Stimulated activated CD8-positive, alpha-beta memory T cell treated with anti-CD3 and anti-CD28 coated beads, Interleukin-4, amount 100 ng/mL, for 48 hours (primary cell): ENCODE measurements around the gene LRRC36.
A peak's percentile ranks its signal among the peaks of the same experiment; 100 is the strongest.

ENCODE experiments used
- DNase-seq: peaks from one replicate; pipeline ENCODE4 v3.0.0-alpha.2; 2020

Gene LRRC36

DNA sequence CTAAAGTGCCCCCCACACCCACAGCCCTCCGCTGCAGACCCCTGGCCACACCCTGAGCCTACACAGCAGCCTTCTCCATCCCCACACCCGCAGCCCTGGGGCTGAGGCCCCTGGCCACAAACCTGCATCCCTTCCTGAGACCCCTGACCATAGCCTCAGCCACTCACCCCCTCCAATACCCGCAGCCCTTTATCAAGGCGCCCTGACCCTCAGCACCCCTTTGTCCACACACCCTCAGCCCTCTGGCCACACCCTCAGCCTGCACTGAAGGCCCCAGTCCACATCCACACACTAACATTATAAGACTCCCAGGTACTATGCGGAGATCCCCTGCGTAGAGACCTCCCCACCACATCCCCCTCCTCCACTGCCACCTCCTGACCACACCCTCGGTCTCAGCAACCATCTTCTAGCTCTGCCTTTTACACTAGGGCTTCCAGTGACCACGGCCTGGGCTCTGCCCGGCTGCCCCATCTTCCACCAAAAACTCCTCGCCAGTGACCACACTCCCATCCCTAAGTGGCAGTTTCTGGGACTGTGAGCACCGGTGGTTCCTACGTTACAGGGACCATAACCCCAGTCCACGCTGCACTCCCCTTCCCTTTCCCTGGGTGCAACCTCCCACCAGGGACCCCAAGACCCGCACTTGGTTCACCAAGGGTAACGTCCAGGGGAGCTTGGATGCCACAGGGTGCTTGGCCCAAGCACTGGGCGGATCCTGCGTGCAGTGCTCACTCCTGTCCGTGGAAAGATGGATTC, 65.9 kb downstream of the LRRC36 start:
- DNase-seq: no peak

DNA sequence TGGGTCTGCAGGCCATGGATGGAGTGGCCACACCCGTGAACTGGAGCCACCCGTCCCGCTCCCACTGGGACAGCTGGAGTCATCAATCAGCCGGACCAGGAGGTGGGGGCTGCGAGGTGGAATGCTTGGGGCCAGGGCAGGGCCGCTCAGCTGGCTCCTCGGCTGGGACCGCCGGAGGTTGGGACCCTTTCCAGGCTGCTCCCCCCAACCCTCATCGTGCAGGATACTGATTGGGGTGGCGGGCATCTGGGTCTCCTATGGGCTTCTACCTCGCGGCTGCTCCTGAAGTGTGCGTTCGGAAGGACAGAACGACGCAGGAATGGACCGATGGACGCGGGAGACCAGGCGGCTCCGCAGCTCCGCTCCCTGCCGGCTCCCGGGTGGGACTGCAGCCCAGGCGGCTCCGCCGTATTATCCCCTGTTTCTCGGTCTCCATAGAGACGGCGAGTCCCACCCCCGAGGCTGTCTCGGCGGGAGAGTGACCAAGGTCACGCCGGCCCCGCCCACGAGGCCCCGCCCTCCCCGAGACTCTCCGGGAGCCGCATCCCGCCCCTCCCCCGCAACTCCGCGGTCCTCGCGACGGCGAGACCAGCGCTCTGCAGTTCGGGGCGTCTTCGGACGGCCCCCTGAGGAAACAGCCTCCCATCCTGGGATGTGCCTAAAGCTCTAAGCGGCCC, 66.6 kb downstream of the LRRC36 start, which contains the start of gene TPPP3:
TPPP3 (minus strand) TSS at position 388 of the 677 bp plus-strand sequence. CDS start 2,387 bp downstream, outside the sequence.
- DNase-seq: peak; percentile 67

DNA sequence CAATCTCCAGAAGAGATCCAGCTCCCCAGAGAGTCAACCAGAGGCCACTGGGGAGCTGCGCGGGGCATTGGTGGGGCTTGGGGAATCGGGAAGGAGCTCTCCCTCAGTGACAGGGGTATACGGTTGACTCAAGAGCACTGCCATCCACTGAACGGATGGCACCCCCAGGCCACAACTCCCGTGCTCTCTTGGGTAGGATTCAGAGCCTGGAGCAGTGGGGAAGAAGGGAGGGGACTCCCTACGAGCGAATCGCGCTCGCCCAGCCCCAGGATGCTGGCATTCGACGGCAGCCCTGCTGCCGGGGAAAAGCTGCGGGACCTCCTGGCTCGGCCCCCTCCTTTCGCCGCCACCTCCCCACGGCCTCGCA, 67.2 kb downstream of the LRRC36 start:
- no peak for DNase-seq

DNA sequence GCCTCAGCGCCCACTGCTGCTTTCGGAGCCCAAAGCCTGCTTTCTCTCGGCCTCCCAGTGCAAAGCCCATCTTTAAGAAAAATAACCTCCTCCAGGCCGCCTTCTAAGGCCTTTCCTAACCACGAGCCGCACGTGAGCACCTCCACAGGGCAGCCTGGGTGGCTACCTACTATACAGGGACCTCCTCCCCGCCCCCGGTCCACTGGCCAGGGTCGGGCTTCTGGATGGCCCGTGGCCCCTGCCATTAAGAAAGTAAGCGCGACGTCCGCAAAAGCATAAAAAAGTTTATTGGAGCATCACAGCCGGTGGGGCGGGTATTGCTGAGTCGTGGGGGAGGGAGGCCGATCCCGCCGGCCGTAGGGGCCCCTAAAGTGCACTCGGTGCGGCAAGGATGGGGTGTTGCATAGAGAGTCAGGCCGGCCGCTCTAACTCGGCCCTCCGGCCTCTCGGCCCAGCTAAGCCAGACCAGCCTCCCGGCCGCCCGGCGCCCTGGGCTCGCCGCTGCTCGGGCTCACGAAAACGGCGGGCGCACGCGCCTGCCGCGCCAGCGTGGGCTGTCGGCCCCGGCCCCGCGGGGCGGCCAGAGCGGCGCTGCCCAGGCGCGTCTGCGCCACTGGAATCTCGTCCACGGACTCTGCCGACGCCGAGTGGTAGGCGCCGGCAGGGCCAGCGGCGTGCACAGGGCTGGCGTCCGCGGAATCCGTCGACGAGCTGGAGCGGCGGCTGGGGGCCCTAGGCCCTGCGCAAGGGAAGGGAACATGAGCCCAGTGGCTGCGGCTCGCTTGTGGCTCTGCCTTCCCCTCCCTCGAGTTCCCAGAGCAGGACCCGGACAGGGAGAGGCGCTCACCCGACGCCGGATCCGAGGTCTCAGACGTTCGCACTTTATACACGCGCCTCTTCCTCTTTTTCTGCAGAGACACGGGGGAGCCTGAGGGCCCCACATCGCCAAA, 67.8 kb downstream of the LRRC36 start:
- DNase-seq: no peak

DNA sequence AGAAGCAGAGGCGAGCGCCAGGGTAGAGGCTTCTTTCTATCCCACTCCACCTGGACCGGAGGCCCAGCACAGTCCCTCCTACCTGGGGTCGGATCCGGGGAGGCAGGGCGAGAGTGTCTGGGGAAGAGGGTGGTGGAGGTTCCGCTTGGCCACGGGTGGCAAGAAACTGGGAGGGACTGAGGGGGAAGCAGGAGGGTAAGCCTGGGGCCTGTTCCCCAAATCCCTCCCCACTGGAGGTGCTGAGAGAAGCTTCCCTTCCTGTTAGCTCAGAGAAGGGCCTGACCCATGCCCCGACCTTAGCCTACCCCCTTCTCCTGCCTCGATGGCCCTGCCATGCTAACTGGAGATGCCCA, 68.5 kb downstream of the LRRC36 start:
- no peak for DNase-seq

DNA sequence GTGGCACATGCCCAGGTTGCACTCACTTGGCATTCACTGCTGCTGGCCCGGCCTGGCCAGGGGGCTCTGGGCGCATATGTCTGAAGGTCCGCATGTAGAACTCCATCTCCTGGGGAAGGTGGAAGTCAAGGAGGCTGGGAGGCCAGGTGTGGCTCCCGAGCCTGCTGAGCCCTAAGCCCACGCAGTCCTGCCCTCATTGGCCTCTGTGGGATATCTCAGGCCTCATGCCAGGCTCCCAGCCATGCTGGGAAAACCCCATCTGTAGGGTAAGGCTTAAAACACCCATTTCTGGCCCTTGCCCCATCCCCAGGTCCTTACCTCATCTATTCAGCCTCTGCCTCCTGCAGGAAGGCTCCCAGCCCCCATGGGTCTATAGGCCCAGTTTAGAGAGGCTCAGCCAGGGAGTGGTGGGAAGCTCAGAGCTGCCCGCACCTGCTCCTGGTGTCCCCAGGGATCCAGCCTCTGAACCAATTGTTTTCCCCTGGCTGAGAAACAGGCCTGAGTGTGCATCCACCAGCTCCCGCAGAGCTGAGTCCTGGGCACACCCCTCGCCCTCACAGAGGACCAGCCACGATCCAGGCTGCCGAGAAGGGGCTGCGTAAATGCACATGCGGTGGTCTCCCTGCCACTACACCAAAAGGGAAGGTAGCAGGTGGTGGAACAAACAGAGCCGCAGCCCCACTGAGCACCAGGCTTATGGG, 69.0 kb downstream of the LRRC36 start:
- no peak for DNase-seq

DNA sequence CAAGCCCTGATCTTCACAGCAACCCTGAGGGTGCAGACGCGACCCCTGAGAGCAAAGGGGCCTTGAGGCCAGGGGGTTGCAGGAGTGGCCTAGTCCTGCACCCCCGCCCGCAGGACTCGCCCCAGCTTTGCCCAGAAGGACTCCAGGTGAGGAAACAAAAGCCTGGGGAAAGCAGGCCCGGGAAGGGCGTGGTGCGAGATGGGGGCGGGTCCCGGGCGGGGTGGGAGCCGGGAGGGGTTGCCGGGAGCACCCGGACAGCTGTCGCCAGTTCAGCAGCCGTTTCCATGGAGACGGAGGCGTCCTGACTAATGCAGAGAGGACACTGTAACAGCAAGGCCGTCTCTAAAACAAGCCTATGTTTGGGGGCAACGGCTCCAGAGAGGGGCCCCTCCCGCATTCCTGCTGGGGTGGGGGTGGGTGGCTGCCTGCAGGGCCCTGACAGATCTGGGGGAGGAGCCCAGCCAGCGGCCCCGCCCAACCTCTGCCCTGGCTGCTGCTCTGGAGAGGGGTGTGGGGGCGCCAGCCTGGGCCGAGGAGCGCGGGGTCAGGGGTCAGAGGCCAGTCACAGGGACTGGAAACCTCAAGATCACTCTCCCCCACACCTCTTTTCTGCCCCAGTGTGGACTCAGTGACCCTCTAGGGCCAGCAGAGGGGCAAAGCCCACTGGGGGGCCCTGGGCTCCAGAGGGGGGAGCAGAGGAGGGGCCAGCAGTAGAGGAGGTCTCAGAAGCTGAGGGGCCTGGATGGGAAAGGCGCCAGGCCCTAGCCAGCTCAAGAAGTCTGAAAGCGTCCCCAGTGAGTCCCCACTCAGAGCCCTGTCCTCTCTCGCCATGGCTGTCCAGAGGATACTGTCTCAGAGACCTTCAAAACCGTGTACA, 69.8 kb downstream of the LRRC36 start:
- DNase-seq: no peak

DNA sequence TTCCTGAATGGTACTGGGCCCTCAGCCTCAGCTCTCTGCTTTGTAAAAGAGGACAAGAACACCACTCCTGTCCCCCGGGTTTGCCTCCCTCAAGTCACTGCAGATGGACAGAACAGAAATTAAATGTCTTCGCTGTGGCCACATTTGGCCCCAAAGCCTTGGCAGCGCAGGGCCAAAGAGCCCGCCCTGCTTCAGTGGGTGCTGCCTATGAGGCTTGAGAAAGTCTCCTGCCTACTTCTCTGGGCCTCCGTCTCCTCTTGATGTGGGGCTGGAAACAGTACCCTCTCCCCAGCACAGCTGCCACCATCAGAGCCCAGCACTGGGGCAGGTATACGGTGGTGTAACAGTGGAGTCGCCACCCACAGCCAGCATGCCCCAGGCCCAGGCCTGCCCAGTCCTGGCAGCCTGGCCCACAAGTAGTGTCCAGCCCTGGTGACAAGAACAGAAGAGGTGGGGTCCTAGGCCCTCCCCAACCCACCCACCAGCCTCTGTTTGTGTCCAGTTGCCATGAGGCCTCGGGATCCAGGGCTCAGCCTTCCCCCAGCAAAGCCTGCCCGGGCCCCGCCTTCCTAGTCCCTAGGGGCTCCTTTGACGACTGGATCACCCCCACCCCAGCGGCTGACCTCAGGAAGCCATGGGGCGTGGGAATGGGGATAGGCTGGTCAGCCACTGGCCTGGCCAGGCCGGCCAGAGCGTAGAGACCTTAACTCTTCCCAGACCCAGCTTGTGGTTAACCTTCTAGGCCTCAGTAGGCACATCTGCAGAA, 70.6 kb downstream of the LRRC36 start:
- no peak for DNase-seq

DNA sequence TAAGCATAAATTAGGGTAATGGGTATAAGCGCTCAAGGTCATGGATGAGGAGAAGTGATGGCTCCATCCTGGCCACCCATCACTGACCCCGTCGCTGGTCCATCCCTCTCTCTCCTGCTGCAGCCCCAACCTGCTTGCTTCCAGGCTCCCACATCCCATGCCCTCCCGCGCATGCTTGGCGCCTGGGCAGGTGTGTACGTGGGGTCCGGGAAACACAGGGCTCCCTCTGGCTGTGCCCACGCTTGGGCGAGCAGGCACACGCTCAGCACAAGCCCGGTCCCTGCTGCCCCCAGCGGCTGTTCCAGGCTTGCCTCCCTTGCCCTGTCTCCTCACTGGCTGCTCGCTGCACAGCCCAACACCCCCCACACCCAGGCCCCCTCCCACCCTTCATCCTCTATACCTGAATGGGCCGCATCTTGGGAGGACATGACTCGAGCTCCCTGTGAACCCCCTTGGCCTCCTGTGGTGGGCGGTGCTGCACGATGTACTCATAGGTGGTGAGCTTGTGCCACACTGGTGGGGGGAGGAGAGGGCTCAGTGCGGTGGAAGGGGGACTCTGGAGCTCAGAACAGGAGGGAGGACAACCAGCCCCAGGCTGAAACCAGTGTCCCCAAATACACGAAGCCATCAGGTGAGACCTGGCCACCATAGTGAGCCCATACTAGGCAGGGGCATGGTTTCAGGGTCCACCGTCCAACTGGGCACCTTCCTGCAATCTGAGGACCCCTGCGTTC, 71.4 kb downstream of the LRRC36 start:
- no peak for DNase-seq

DNA sequence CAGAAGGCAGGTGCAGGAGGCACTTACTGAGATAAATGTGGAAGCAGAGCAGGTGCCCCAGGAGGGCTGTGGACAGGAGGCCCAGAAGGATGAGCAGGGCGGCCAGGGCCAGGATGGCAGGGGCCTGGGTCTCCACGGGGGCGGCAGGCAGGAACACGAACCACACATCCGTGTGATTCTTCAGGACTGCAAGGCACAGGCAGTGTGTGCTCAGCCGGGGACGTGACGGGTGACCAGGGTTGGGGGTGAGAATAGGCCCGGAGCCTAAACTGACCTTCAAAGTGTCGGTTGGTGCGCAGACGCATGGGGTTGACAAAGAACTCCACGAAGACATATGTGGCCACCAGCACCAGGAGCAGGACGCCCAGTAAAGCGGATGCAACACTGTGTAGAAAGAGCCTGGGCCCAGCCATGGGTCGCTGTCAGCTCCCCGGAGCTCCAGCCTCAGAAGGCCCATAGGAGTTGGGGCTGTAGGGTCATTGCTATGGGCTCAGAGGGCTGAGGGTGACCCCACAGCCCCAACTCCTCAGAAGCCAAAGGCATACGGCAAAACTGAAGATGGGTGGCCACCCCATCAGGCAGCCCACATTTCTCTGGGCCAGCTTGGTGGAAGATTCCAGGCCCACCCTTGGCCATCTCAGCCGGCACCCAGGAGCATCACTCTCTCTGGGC, 72.1 kb downstream of the LRRC36 start:
- no peak for DNase-seq

DNA sequence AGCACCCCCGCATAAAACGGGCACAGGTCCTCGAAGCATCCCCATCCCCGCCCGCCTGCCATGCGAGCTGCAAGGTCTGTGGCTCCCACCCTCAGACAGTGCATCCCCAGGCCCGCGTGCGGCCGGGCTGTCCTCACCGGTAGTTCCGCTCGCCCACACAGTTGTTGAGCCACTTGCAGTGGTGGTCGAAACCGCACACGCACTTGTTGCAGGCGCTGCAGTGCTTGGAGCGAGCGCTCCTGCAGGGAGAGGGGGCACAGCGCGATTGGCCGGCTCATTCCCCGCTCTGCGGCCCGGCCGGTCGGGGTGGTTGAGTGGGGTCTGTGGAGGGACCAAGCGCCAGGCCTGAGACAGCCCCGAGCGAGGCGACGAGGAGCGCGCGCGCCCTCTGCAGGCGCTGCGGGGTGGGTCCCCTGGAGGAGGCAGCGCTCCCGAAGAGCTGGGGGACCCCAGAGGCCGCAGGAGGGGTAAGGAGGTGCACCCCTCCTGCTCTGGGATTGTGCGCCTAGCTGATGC, 72.7 kb downstream of the LRRC36 start:
- DNase-seq: peak; percentile 77

DNA sequence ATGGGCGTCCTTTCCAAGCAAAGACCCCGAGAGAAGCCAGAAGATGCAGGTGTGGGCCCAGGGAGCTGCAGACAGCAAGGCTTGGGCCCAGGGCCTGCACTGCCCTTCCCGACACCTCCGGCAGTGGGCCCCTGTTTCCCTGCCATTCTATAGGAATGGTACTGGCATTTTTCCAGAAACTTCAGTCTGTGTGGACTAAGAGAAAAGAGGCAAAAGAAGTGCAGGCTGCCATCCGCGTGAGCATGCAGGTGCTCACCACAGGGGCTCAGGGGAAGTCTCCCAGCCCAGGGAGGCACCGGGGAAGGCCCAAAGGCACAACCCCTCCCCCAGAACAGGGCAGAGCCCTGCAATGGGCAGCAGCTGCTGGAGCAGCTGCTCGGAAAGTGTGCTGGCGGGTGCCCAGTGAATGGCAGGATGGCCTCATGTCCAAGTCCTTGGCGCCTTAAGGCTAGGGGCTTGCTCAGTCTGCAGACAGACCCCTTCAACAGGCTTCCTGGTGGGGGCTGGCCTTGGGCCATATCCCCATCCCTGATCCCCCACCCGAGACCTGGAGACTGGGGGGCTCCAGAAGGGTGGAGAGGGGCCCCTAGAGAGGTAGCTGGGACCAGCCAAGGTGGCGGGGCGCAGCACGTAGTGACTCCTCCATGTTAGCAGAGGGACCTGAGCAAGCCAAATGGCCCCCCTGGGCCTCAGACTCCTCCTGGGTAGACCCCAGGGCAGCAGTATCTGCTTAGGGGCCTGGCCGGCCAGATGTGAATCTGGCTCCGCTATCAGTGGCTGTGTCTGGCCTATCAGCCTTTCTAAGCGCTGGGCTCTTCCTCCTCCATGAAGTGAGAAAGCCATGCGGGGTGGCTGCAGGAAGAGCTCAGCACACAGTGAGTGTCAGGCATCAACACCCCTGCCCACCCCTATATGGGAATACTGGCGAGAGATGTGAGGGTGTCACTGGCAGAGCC, 73.4 kb downstream of the LRRC36 start:
- DNase-seq: no peak

DNA sequence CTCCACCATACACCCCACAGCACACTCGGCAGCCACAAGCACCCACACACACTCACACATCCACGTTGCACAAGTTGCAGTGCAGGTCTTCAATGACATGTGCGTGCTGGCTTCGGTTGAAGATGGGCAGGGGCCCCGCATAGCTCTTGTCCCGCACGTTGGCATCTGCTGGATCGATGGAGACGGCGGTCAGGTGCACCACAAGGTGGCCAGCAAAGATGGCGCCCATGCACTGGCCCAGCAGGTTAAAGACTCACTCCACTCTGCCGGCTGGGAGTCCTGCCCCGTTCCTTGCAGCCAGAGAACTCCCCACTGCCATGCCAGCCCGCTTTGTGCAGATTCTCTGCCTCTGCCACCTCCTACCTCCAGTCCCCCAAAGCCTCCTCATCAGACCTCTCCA, 74.3 kb downstream of the LRRC36 start:
- DNase-seq: no peak

DNA sequence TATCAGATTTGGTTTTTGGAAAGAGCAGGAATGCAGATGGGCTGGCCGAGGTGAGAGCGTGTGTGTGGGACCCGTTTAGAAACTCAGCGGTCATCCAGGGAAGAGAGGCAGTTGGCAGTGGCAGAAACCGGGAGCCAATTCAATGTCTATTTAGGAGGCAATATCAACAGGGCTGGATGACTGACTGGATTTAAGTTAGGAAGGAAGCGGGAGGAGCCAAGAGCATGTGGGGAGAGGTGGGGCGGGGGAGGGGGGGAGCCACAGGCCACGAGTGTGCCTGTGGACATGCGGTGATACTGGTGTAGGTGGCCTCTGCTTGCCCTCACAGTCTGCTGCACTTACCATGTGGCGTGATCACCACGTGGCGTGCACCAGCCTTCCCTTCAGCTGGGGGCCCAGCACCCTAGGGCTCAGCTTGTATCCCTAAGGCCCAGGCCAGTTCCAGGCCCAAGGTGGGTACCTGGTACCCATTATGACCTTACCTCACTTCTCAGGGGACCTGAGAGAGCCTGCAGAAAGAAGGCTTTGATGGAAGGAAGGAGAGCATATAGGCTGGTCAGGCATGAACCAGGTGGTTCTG, 77.5 kb downstream of the LRRC36 start:
- DNase-seq: no peak

DNA sequence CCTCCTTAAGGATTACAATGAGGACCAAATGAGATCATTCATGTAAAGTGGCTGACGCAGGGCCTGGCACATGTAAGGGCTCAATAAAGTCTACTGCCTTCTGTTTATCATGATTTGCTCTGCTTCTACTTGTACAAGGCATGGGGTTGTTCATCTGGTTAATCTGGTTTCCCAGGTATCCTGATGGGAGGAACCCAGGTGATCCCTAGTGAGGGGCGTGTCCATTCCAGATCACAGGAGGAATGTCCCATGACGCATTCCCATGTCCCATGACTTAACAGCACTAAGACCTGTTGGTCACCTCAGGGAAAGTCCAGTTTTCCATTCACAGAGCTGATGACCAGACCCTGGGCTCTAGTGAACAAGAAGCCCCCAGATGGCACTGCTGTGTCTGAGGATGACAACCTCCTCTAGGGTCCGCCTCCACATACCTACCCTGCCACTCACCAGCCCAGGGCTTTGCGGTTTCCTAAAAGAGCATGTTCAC, 78.2 kb downstream of the LRRC36 start:
- no peak for DNase-seq

DNA sequence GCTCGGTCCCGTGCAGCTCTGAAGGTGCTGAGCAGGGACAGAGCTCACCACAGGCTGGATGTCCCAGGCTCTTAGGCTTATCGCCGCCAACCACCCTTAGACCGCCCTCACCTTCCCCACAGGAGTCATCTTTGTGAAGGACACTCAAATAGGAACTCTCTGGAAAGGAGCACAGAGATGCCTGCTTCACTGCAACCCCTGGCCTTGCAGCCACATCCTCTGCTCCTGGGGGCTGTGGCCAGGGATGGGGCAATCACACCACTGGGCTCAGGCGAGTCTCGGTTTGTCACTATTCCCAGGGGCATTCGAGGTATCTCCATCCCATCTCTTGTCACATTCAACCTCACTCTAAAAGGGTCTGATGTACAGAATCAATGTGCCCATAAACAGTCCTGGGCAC, 78.7 kb downstream of the LRRC36 start:
- no peak for DNase-seq

DNA sequence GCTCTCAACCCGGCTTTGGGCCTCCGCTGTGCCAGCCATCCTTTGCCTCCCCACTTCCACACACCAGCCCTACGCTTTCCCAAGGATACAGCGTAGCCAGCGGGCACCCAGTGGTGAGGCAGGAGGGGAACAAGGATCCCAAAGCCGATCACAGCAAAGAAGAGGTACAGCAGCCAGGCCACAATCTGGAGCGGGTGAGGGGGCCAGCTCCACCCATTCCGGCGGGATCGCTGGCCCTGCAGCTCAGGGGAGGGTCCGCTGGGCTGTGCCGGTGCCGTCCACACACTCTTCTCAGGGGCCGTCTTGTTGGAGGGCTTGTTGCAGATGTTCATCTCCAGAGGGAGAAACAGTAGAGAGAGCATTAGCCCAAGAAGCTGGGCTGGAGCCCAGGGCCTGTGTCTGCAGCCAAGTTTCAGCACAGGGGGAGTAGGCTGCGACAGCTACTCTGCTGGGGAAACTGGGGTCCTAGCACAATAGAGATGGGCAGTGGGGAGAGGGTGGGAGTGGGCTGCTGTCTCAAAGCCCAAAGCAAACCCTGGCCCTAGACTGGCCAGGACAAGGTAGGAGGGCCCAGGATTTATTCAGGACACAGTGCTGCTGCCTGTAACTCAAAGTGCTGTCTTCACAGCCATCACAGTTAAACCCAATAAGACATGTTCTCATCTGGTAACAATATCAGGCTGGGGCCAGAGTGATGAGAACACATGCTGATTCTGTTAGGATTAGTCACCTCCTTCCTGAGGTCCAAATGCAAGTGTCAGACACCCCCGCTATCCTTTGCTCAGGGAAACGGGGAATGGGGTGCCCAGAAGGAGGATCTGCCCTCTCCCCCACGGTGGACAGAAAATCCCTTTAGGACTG, 79.7 kb downstream of the LRRC36 start:
- no peak for DNase-seq
